Measurements from ENCODE around the gene MIGA2.

Gene MIGA2

DNA sequence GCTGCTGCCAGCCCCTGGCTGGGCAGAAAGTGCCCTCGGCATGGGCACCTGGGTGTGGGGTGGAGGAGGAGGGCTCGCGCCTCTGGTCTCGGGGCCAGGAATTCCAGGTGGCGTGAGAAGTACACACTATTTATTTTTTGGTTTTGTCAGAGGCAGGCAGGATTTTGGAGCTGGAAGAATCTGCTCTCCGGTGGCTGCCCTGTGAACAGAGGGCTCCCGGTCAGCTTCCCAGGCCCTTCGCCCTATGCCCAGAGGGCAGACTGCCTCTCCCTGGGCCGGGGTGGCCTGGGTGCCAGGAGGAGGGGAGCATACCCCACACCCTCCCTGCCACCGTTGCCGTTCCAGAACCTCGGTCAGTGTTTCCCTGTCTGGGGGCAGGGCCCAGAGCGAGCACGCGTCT is 52.8 kb downstream of the MIGA2 start:
- in situ Hi-C loops (cut with HindIII; ENCODE audit: low sequenced_read_pairs): no loop called here
- no peak for DNase-seq (ENCODE audit: low read depth, low spot score)
- TF ChIP-seq, protein P1, sequence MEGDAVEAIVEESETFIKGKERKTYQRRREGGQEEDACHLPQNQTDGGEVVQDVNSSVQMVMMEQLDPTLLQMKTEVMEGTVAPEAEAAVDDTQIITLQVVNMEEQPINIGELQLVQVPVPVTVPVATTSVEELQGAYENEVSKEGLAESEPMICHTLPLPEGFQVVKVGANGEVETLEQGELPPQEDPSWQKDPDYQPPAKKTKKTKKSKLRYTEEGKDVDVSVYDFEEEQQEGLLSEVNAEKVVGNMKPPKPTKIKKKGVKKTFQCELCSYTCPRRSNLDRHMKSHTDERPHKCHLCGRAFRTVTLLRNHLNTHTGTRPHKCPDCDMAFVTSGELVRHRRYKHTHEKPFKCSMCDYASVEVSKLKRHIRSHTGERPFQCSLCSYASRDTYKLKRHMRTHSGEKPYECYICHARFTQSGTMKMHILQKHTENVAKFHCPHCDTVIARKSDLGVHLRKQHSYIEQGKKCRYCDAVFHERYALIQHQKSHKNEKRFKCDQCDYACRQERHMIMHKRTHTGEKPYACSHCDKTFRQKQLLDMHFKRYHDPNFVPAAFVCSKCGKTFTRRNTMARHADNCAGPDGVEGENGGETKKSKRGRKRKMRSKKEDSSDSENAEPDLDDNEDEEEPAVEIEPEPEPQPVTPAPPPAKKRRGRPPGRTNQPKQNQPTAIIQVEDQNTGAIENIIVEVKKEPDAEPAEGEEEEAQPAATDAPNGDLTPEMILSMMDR (IDR thresholded peaks at IDR 0.05; ENCODE audit: low read depth, low read length): no peak
- no peak overlapping the region for H3K4me3 ChIP-seq (ENCODE audit: low read depth, low read length)

DNA sequence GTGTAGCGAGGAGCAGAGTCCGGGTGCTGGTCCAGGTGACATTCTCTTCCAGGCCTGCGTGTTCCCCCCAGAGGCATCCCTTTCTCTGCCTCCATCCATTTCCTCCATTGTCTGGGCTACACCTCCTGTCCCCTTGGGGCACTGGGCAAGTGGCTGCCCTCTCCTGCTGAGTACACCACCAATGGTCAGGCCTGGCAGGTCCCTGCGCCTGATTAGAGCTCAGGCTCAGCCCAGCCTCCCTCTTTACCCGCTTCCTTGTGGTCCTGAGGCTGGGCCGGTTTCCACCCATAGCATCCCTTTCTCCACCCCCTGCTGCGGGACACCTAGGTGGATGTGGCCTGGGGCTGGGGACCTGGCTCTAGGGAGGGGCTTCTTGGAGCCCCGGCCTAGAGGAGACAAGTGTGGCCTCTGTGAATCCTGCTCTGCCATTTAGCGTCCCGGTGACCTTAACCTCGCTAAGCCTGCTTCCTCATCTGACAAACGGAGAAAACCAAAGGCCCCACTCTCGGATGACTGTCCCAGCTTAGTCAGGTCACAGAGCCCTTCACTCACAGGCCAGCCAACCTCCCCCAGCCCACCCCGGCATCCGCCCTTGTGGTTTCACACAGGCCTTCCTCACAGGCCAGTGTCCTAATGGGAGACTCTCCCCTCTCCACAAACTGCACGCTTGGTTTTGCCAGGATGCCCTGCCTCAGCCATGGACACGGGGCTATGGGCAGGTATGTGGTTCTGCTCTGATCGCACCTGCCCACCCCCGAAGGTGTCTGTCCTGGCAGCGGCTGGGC is 57.4 kb downstream of the MIGA2 start:
- DNase-seq (ENCODE audit: low read depth, low spot score): no peak
- no peak overlapping the region for H3K4me3 ChIP-seq (ENCODE audit: low read depth, low read length)
- in situ Hi-C loops (cut with HindIII; ENCODE audit: low sequenced_read_pairs): no loop called here
- TF ChIP-seq, protein P1 (IDR thresholded peaks at IDR 0.05; ENCODE audit: low read depth, low read length): no peak

DNA sequence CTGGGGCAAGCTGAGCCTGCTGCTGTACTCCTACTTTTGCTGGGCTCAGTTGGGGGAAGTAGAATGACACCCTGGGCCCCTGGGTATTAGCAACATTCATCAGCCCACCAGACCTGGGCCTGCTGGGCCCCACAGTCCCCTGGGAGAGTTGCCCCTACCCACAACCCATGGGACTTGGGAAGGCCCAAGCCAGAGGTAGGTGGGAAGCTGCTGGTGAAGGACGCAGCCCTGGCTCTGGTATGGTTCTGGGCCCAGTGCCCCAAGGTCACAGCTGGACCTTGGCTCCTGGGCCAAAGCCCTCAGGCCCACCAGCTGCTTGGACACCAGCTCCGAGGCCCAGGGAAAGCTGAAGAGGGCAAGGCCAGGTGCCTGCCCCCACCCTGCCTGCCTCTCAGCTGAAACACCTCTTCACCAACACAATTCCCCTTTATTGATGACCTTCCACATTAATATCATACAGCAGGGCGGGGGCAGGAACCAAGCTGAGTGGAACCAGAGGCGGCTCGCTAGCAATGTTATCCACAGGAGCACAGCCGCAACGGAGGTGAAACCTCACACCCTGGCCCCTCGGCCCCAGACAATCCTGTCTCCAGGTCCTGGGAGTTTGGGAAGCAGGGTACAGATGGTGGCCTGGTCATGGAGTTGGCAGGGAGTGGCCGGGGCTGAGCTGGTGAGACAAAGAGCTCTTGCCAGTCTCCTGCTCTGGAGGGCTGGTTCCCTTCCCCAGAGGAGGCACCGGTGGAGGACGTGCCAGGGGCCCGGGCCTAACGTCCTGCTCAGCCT is 58.2 kb downstream of the MIGA2 start:
- in situ Hi-C loops (cut with HindIII; ENCODE audit: low sequenced_read_pairs): no loop called here
- no peak for DNase-seq (ENCODE audit: low read depth, low spot score)
- no peak overlapping the region for H3K4me3 ChIP-seq (ENCODE audit: low read depth, low read length)
- TF ChIP-seq, protein P1 (IDR thresholded peaks at IDR 0.05; ENCODE audit: low read depth, low read length): no peak

DNA sequence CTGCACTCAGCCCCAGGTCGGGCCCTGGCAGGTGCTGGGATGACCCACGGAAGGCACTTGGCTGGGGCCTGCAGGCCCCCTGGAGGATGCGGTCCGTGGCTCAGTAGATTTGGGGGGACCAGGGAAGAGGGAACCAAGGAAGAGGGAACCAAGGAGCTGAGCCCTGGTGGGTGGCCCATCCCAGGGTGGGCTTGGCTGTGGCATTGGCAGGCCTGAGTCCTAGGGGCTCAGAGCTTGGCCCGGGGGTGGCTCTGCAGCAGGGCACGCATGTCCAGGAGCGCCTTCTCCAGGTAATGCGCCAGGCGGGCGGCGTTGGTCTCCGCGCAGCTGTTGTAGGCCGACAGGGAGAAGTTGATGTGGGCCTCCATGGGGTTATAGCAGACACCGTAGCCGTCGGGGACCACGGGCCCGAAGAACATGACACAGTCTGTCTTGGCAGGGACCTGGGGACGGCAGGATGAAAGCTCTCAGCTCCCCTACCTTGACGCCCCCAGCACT is 58.8 kb downstream of the MIGA2 start:
- no peak for DNase-seq (ENCODE audit: low read depth, low spot score)
- no peak overlapping the region for H3K4me3 ChIP-seq (ENCODE audit: low read depth, low read length)
- in situ Hi-C loops (cut with HindIII; ENCODE audit: low sequenced_read_pairs): no loop called here
- TF ChIP-seq, protein P1 (IDR thresholded peaks at IDR 0.05; ENCODE audit: low read depth, low read length): no peak

DNA sequence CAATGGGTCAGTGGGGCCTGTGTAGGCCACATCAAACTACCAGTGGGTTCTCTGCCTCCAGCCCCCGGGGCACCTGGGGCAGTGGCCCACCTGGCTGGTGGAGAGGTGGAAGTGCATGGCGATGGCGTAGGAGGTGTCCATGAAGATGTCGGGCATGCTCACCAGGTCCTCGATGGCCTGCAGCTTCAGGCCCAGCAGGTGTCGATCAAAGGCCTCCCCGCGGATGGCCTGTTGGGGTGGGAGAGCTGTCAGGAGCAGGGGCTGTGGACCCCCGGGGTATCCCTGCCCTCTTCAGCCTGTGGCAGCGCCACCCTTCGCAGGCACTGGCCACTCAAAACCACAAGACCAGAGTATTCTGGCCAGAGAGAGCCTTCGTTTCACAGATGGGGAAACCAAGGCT is 59.5 kb downstream of the MIGA2 start:
- no peak overlapping the region for H3K4me3 ChIP-seq (ENCODE audit: low read depth, low read length)
- in situ Hi-C loops (cut with HindIII; ENCODE audit: low sequenced_read_pairs): no loop called here
- TF ChIP-seq, protein P1 (IDR thresholded peaks at IDR 0.05; ENCODE audit: low read depth, low read length): no peak
- no peak for DNase-seq (ENCODE audit: low read depth, low spot score)

DNA sequence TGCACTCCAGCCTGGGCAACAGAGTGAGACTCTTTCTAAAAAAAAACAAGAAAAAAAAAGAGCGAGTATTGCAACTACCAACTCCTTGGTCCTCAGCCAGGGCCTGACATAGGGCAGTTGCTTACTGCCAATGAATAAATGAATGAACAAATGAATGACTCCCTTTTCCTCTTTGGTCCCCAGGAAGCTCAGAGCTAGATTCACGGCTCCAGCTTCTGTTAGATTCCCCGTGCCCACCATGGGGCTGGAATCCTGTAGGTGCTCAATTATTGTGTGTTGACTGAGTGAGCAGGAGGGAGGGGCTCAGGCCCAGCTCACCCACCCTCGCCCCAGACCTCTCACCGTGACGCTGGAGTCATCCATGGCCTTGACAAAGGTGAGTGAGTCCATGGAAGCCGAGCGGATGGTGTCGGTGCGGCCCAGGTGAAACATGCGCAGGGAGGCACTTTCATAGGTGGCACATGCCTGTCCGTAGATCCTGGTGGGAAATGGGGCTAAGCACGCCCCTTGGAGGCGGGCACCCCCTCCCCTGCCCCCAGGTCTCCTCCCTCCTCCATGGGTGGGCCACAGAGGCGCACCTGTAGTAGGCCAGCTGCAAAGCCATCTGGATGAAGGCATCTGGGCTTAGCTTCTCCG is 61.4 kb downstream of the MIGA2 start:
- no peak overlapping the region for H3K4me3 ChIP-seq (ENCODE audit: low read depth, low read length)
- in situ Hi-C loops (cut with HindIII; ENCODE audit: low sequenced_read_pairs): no loop called here
- TF ChIP-seq, protein P1 (IDR thresholded peaks at IDR 0.05; ENCODE audit: low read depth, low read length): no peak
- no peak for DNase-seq (ENCODE audit: low read depth, low spot score)

Data from astrocyte of the spinal cord (primary cell).